Uterus (tissue), 4 donors: Measurements from ENCODE around the gene PEX16. TPM values are rescaled to one million over a fixed set of nuclear protein-coding genes. Genes with fewer than 3 reads are reported as not detected.

Experiments used
- DNase-seq, 2 donors: peaks; one replicate each; pipeline ENCODE4 v3.0.0-alpha.2; 2019 to 2020
- H3K27ac ChIP-seq, 2 donors: fragments of 200-600 bp; sonication (generic); 1 replicate in 1 of 2; 2 replicates in 1 of 2; pipeline ENCODE4 v1.5.1; 2016 to 2018
- H3K27me3 ChIP-seq, 2 donors: fragments of 200-600 bp; sonication (generic); one replicate each; pipeline ENCODE4 v1.5.1; 2018 to 2019; ENCODE audit warnings: control low read depth in 1 of 2
- H3K36me3 ChIP-seq, 2 donors: fragments of 200-600 bp; sonication (generic); one replicate each; pipeline ENCODE4 v1.5.1; 2019; ENCODE audit warnings: control low read depth in 1 of 2
- H3K4me1 ChIP-seq, 2 donors: fragments of 200-600 bp; sonication (generic); one replicate each; pipeline ENCODE4 v1.5.1; 2018 to 2019; ENCODE audit warnings: control low read depth in 1 of 2
- H3K4me3 ChIP-seq, 2 donors: fragments of 200-600 bp; sonication (generic); 1 replicate in 1 of 2; 2 replicates in 1 of 2; pipeline ENCODE4 v1.5.1; 2018 to 2019; ENCODE audit warnings: mild to moderate bottlenecking in 1 of 2
- H3K9me3 ChIP-seq, 2 donors: fragments of 200-600 bp; sonication (generic); one replicate each; pipeline ENCODE4 v1.5.1; 2019; ENCODE audit warnings: control low read depth in 1 of 2
- POLR2A ChIP-seq, 2 donors: fragments of 450-650 bp; IDR thresholded peaks; one replicate each; pipeline ENCODE4 v1.6.1; 2016; ENCODE audit warnings: antibody characterized with exemption in 2 of 2, mild to moderate bottlenecking in 1 of 2, moderate library complexity in 1 of 2
- intact Hi-C: fragments of 100-400 bp; cut with DNase I; formaldehyde crosslinking; loops from one replicate; pipeline ENCODE4 v1.15.1; 2023; ENCODE audit warnings: low total_unique reads
- total RNA-seq, 4 donors: library from RNA; depleted of rRNA in 3 of 4; stranded (reverse); fragments of >200 nt in 3 of 4; gene quantifications; one replicate each; pipeline versions ENCODE4 v1.1.0 to v1.2.4, GENCODE V29; 2014 to 2023
- TF ChIP-seq, protein P1 (sequence below), 4 experiments: fragments of 200-600 bp in 2 of 4; fragments of 450-650 bp in 2 of 4; sonication (generic) in 2 of 4; IDR thresholded peaks; one replicate each; pipeline ENCODE4 v1.5.1; 2016 to 2019; ENCODE audit warnings: antibody characterized with exemption in 4 of 4, mild to moderate bottlenecking in 2 of 4, moderate library complexity in 1 of 4
- donor health status: DM: yes; HTN: yes; CAD: no.

The PEX16 gene
- total RNA-seq, 4 donors from 2014 or later: 15.3 to 32.1 (median 27.6) TPM

- H3K36me3 ChIP-seq: no peaks in the 10 kb centered on the region
- TF ChIP-seq, protein P1, sequence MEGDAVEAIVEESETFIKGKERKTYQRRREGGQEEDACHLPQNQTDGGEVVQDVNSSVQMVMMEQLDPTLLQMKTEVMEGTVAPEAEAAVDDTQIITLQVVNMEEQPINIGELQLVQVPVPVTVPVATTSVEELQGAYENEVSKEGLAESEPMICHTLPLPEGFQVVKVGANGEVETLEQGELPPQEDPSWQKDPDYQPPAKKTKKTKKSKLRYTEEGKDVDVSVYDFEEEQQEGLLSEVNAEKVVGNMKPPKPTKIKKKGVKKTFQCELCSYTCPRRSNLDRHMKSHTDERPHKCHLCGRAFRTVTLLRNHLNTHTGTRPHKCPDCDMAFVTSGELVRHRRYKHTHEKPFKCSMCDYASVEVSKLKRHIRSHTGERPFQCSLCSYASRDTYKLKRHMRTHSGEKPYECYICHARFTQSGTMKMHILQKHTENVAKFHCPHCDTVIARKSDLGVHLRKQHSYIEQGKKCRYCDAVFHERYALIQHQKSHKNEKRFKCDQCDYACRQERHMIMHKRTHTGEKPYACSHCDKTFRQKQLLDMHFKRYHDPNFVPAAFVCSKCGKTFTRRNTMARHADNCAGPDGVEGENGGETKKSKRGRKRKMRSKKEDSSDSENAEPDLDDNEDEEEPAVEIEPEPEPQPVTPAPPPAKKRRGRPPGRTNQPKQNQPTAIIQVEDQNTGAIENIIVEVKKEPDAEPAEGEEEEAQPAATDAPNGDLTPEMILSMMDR (IDR thresholded peaks at IDR 0.05): no peak
- TF ChIP-seq POLR2A (IDR thresholded peaks at IDR 0.05): no peak
- intact Hi-C loops: no loop called here
- H3K9me3 ChIP-seq: no peaks in the 10 kb centered on the region
- H3K27me3 ChIP-seq: no peaks in the 10 kb centered on the region
- DNase-seq: no peak
- H3K4me3 ChIP-seq: no peak overlapping the region
- H3K4me1 ChIP-seq: no peaks in the 10 kb centered on the region
- no peak overlapping the region for H3K27ac ChIP-seq
Measured at GRCh38 chr11:45928535-45929215, 11.0 kb upstream of the PEX16 start.

- DNase-seq: no peak
- no peak overlapping the region for H3K27ac ChIP-seq
- no peak overlapping the region for H3K4me3 ChIP-seq
- peaks cover 0 to 6% of the 10 kb centered on the region in 2 donors for H3K4me1 ChIP-seq
- intact Hi-C loops: no loop called here
- no peaks in the 10 kb centered on the region for H3K9me3 ChIP-seq
- no peaks in the 10 kb centered on the region for H3K36me3 ChIP-seq
- TF ChIP-seq, protein P1 (IDR thresholded peaks at IDR 0.05): no peak
- no peak for TF ChIP-seq POLR2A (IDR thresholded peaks at IDR 0.05)
- peaks cover 0 to 2% of the 10 kb centered on the region in 2 donors for H3K27me3 ChIP-seq
Measured at GRCh38 chr11:45927684-45928413, 10.2 kb upstream of the PEX16 start.

GRCh38 chr11:45927332-45927683 lies 9.6 kb upstream of the PEX16 start:
- no peak for TF ChIP-seq POLR2A (IDR thresholded peaks at IDR 0.05)
- TF ChIP-seq, protein P1 (IDR thresholded peaks at IDR 0.05): no peak
- Histone ChIP-seq H3K36me3 (no peaks in the 10 kb centered on the region), H3K9me3 (no peaks in the 10 kb centered on the region), H3K4me1 (peaks cover 0 to 11% of the 10 kb centered on the region in 2 donors), H3K27me3 (peaks cover 0 to 8% of the 10 kb centered on the region in 2 donors), H3K4me3 (no peak overlapping the region), H3K27ac (no peak overlapping the region)
- DNase-seq: no peak
- intact Hi-C loops: no loop called here

GRCh38 chr11:45926536-45927331 lies 9.1 kb upstream of the PEX16 start:
- Histone ChIP-seq H3K4me1 (peaks cover 0 to 16% of the 10 kb centered on the region in 2 donors), H3K27me3 (peaks cover 0 to 12% of the 10 kb centered on the region in 2 donors), H3K4me3 (no peak overlapping the region), H3K9me3 (no peaks in the 10 kb centered on the region), H3K27ac (no peak overlapping the region), H3K36me3 (no peaks in the 10 kb centered on the region)
- no peak for TF ChIP-seq POLR2A (IDR thresholded peaks at IDR 0.05)
- TF ChIP-seq, protein P1 (IDR thresholded peaks at IDR 0.05): no peak
- DNase-seq: peak in 1 of 2 donors; percentile 11
- intact Hi-C loops: no loop called here
